SK-N-SH (cell line): ENCODE data around the gene RAD51B. TPM values are rescaled to one million over a fixed set of nuclear protein-coding genes. Genes with fewer than 3 reads are reported as not detected.

ENCODE experiments used
- CTCF ChIA-PET: fragments of 300-600, 350-600 bp; formaldehyde crosslinking; extraction: SDS; loops from one replicate; lab custom pipeline; 2021; lab: Yijun Ruan, JAX
- POLR2A ChIA-PET: fragments of 350-600 bp; sonication (Branson Sonifier 250); formaldehyde crosslinking; extraction: SDS; loops from one replicate; lab custom pipeline; 2020; ENCODE audit warnings: antibody characterized with exemption, inconsistent platforms; lab: Yijun Ruan, JAX
- DNase-seq: peaks from one replicate; pipeline ENCODE4 v3.0.0; 2012
- H2AFZ ChIP-seq: fragments of 200-600 bp; sonication (generic); 2 replicates; pipeline ENCODE4 v1.8.1; 2016; ENCODE audit warnings: antibody characterized with exemption, mild to moderate bottlenecking, low read depth
- H3F3A ChIP-seq: fragments of 200-600 bp; sonication (generic); replicated peaks from 2 replicates; pipeline ENCODE3; 2016; ENCODE audit warnings: antibody characterized with exemption, mild to moderate bottlenecking; ENCODE audit not compliant: insufficient read depth
- H3K27ac ChIP-seq, 2 experiments: fragments of 200-500 bp in 1 of 2; fragments of 200-600 bp in 1 of 2; sonication (Bioruptor generic) in 1 of 2; sonication (generic), shearing (Covaris generic) in 1 of 2; 2 replicates each; pipeline versions ENCODE4 v1.5.1 to v1.6.1; 2014 to 2016; ENCODE audit warnings: low read depth in 2 of 2, inconsistent platforms in 1 of 2, low read length in 1 of 2, mild to moderate bottlenecking in 1 of 2, mixed read lengths in 1 of 2
- H3K27me3 ChIP-seq: fragments of 200-600 bp; sonication (generic), shearing (Covaris generic); 2 replicates; pipeline ENCODE4 v1.6.1; 2016; ENCODE audit warnings: mixed run types; ENCODE audit not compliant: insufficient read depth
- H3K36me3 ChIP-seq, 2 experiments: fragments of 200-500 bp in 1 of 2; fragments of 200-600 bp in 1 of 2; sonication (Bioruptor generic) in 1 of 2; sonication (generic) in 1 of 2; replicated peaks in 1 of 2; 2 replicates each; pipeline versions ENCODE3 to v1.5.1; 2014 to 2016; ENCODE audit warnings: low read length in 1 of 2, mild to moderate bottlenecking in 1 of 2; ENCODE audit not compliant: insufficient read depth in 2 of 2, control insufficient read depth in 1 of 2
- H3K4me1 ChIP-seq, 2 experiments: fragments of 200-500 bp in 1 of 2; fragments of 200-600 bp in 1 of 2; sonication (Bioruptor generic) in 1 of 2; sonication (generic), shearing (Covaris generic) in 1 of 2; 2 replicates each; pipeline versions ENCODE4 v1.5.1 to v1.6.1; 2014 to 2016; ENCODE audit warnings: low read depth in 1 of 2, low read length in 1 of 2, mixed run types in 1 of 2; ENCODE audit not compliant: insufficient read depth in 2 of 2, control insufficient read depth in 1 of 2
- H3K4me2 ChIP-seq: fragments of 200-600 bp; sonication (generic), shearing (Covaris generic); 2 replicates; pipeline ENCODE4 v1.6.1; 2017; ENCODE audit warnings: mixed run types
- H3K4me3 ChIP-seq, 2 experiments: fragments of 200-500 bp in 1 of 2; fragments of 200-600 bp in 1 of 2; sonication (Bioruptor generic) in 1 of 2; sonication (generic), shearing (Covaris generic) in 1 of 2; 2 replicates each; pipeline versions ENCODE4 v1.5.1 to v1.8.1; 2014 to 2016; ENCODE audit warnings: low read depth in 2 of 2, inconsistent platforms in 1 of 2, low read length in 1 of 2, mild to moderate bottlenecking in 1 of 2, mixed read lengths in 1 of 2, moderate library complexity in 1 of 2
- H3K79me2 ChIP-seq: fragments of 200-600 bp; sonication (generic); 2 replicates; pipeline ENCODE4 v1.8.1; 2017; ENCODE audit warnings: mild to moderate bottlenecking; ENCODE audit not compliant: insufficient read depth
- H3K9ac ChIP-seq: fragments of 200-600 bp; sonication (generic); 2 replicates; pipeline ENCODE4 v1.6.1; 2017; ENCODE audit warnings: mixed run types
- H3K9me2 ChIP-seq: fragments of 200-600 bp; sonication (generic); 2 replicates; pipeline ENCODE4 v1.6.1; 2017; ENCODE audit warnings: mixed run types
- H3K9me3 ChIP-seq: fragments of 200-600 bp; sonication (generic); 2 replicates; pipeline ENCODE4 v1.6.1; 2017; ENCODE audit warnings: mixed run types, mild to moderate bottlenecking, moderate library complexity
- H4K20me1 ChIP-seq: fragments of 200-600 bp; sonication (generic); 2 replicates; pipeline ENCODE4 v1.6.1; 2017; ENCODE audit warnings: mild to moderate bottlenecking, mixed run types; ENCODE audit not compliant: insufficient read depth
- CHD2 ChIP-seq: fragments of 150-350 bp; IDR thresholded peaks from 2 replicates; pipeline ENCODE4 v1.6.1; 2018; ENCODE audit warnings: low read length; ENCODE audit not compliant: partially characterized antibody
- ELF1 ChIP-seq: IDR thresholded peaks from 2 replicates; pipeline ENCODE4 v1.4.0; 2012
- EP300 ChIP-seq, 2 experiments: IDR thresholded peaks; 2 replicates each; pipeline versions ENCODE4 v1.4.0 to v1.6.1; 2012; ENCODE audit warnings: borderline replicate concordance in 1 of 2, low read depth in 1 of 2, low read length in 1 of 2
- EZH2phosphoT487 ChIP-seq: fragments of 200-600 bp; sonication (generic); IDR thresholded peaks from 2 replicates; pipeline ENCODE4 v1.6.1; 2017; ENCODE audit warnings: low read depth, mixed run types, mild to moderate bottlenecking, antibody characterized with exemption, moderate library complexity, borderline replicate concordance
- FOSL2 ChIP-seq: IDR thresholded peaks from 2 replicates; pipeline ENCODE4 v1.4.0; 2012; ENCODE audit warnings: low read depth, mild to moderate bottlenecking, moderate library complexity, borderline replicate concordance
- FOXJ3 ChIP-seq: sonication (generic); formaldehyde crosslinking; IDR thresholded peaks from 2 replicates; pipeline ENCODE4 v1.5.1; 2020; ENCODE audit warnings: mild to moderate bottlenecking, missing genetic modification reagents
- GABPA ChIP-seq: IDR thresholded peaks from 2 replicates; pipeline ENCODE4 v1.4.0; 2012; ENCODE audit warnings: low read depth, mild to moderate bottlenecking
- GATA2 ChIP-seq: sonication (generic); formaldehyde crosslinking; IDR thresholded peaks from 2 replicates; pipeline ENCODE4 v1.5.0; 2020; ENCODE audit warnings: mild to moderate bottlenecking, missing genetic modification reagents
- IRF3 ChIP-seq: fragments of 150-350 bp; IDR thresholded peaks from 2 replicates; pipeline ENCODE4 v1.6.1; 2016; ENCODE audit warnings: mild to moderate bottlenecking, low read depth, low read length
- JUND ChIP-seq: IDR thresholded peaks from 2 replicates; pipeline ENCODE4 v1.4.0; 2012
- NRF1 ChIP-seq: IDR thresholded peaks from 2 replicates; pipeline ENCODE4 v1.6.1; 2012; ENCODE audit warnings: low read depth, mild to moderate bottlenecking, low read length
- PBX3 ChIP-seq: IDR thresholded peaks from 2 replicates; pipeline ENCODE4; 2012
- RAD21 ChIP-seq: IDR thresholded peaks from 2 replicates; pipeline ENCODE4 v1.6.1; 2012; ENCODE audit warnings: mild to moderate bottlenecking, low read length
- RCOR1 ChIP-seq: fragments of 150-350 bp; IDR thresholded peaks from 2 replicates; pipeline ENCODE4 v1.6.1; 2017; ENCODE audit warnings: antibody characterized with exemption, low read length
- REST ChIP-seq: IDR thresholded peaks from 2 replicates; pipeline ENCODE4 v1.6.1; 2012; ENCODE audit warnings: mild to moderate bottlenecking, low read depth, low read length, moderate library complexity
- RFX5 ChIP-seq: IDR thresholded peaks from 2 replicates; pipeline ENCODE4 v1.6.1; 2012; ENCODE audit warnings: mild to moderate bottlenecking, improper control_type of control experiment, low read length
- RXRA ChIP-seq: IDR thresholded peaks from 2 replicates; pipeline ENCODE4 v1.4.0; 2012; ENCODE audit warnings: low read depth, mild to moderate bottlenecking, borderline replicate concordance
- SIN3A ChIP-seq: IDR thresholded peaks from 2 replicates; pipeline ENCODE4 v1.6.1; 2012; ENCODE audit warnings: low read depth, mild to moderate bottlenecking, low read length, moderate library complexity, borderline replicate concordance
- SMC3 ChIP-seq: IDR thresholded peaks from 2 replicates; pipeline ENCODE4 v1.6.1; 2012; ENCODE audit warnings: low read depth, low read length, improper control_type of control experiment
- TAF1 ChIP-seq: IDR thresholded peaks from 2 replicates; pipeline ENCODE4 v1.6.1; 2012; ENCODE audit warnings: low read depth, mild to moderate bottlenecking, low read length, moderate library complexity, borderline replicate concordance
- TCF12 ChIP-seq: IDR thresholded peaks from 2 replicates; pipeline ENCODE4 v1.4.0; 2012
- USF1 ChIP-seq: IDR thresholded peaks from 2 replicates; pipeline ENCODE4 v1.4.0; 2012; ENCODE audit warnings: low read depth, borderline replicate concordance
- WGBS: methylation state at CpG from one replicate; pipeline ENCODE4 v1.1.6; 2017; ENCODE audit warnings: low lambda C conversion rate; 5-methylcytosine and 5-hydroxymethylcytosine counted together
- polyA plus RNA-seq, 3 experiments: library from polyadenylated mRNA; depleted of rRNA; stranded (reverse); fragments of >200 nt; gene quantifications; 2 replicates each; pipeline ENCODE4 v1.2.3, GENCODE V29; 2012

RAD51B gene
- polyA plus RNA-seq, 1 of the 3 experiments (the other 2 are of a cell fraction), result 6.0 TPM

- peak overlapping the region in 1 of 2 experiments; percentile 81; a peak in 2 of 4 replicates for H3K27ac ChIP-seq
- 68% methylated on average over 3 of the region's 3 CpGs for WGBS
Observed at GRCh38 chr14:68263563-68264259, 444.1 kb downstream of the RAD51B start.

More at GRCh38 chr14:68263563-68264259, 444.1 kb downstream of the RAD51B start:
- ChIA-PET CTCF (interaction anchor here (0.6 to 1.3 kb wide), 4 partner anchors 10 to 525 kb away, joined by 3 to 5 read pairs (median 4); no protein-coding TSS in a partner anchor), POLR2A (no interaction called here)
- Histone ChIP-seq H3K9ac (no peak overlapping the region), H3K4me3 (no peak overlapping the region), H2AFZ (no peak overlapping the region), H3K4me1 (peaks cover 0 to 15% of the 10 kb centered on the region in 2 experiments; a peak in 2 of 4 replicates), H4K20me1 (no peaks in the 10 kb centered on the region), H3K9me3 (no peaks in the 10 kb centered on the region), H3K9me2 (no peaks in the 10 kb centered on the region), H3K36me3 (no peaks in the 10 kb centered on the region), H3F3A (no peaks in the 10 kb centered on the region), H3K4me2 (no peak overlapping the region), H3K79me2 (no peaks in the 10 kb centered on the region), H3K27me3 (no peaks in the 10 kb centered on the region)
- TF ChIP-seq IRF3 (no peak), EZH2phosphoT487 (no peak), RAD21 (peak; percentile 25; the same call in 1 of the 2 replicates), FOXJ3 (CRISPR knock-in tag) (no peak), ELF1 (no peak), SIN3A (no peak), GABPA (no peak), SMC3 (no peak), TAF1 (no peak), REST (no peak), JUND (no peak), TCF12 (peak; percentile 86), USF1 (no peak), CHD2 (peak; percentile 72), FOSL2 (no peak), GATA2 (no peak), RCOR1 (peak; percentile 13; the same call in 1 of the 2 replicates), RFX5 (no peak), PBX3 (no peak), RXRA (no peak), NRF1 (no peak), EP300 (IDR thresholded peaks at IDR 0.05; ENCODE audit: borderline replicate concordance in 1 of 2, low read depth in 1 of 2, low read length in 1 of 2) (peak in 1 of 2 experiments; percentile 53; a peak in 1 of 4 replicates)
- peak; percentile 30 for DNase-seq
